Measurements from ENCODE around the gene ANKRD55.
"Not testable (repeated sequence)": the region's sequence is repeated elsewhere in the genome, so short reads cannot be mapped to it uniquely, and the experiment has no call there.

Gene ANKRD55

GRCh38 chr5:56247592-56247991 is 14.5 kb upstream of the ANKRD55 start:
- ChIA-PET POLR2A (no interaction called here), CTCF (no interaction called here)
- DNase-seq (ENCODE audit: extremely low spot score): no peak
- TF ChIP-seq HDGF (IDR thresholded peaks at IDR 0.05; ENCODE audit: borderline replicate concordance): no peak
- TF ChIP-seq LEF1 (IDR thresholded peaks at IDR 0.05; ENCODE audit: borderline replicate concordance): no peak
- TF ChIP-seq SUZ12 (IDR thresholded peaks at IDR 0.05): no peak
- TF ChIP-seq NFRKB (IDR thresholded peaks at IDR 0.05): no peak
- no peak for TF ChIP-seq TARDBP (IDR thresholded peaks at IDR 0.05)
- TF ChIP-seq BHLHE40 (IDR thresholded peaks at IDR 0.05; ENCODE audit: borderline replicate concordance): no peak
- TF ChIP-seq ZNF384 (IDR thresholded peaks at IDR 0.05): no peak
- TF ChIP-seq FOXK2 (IDR thresholded peaks at IDR 0.05): no peak

GRCh38 chr5:56246769-56247168 is 13.6 kb upstream of the ANKRD55 start:
- ChIA-PET POLR2A (no interaction called here), CTCF (no interaction called here)
- no peak for TF ChIP-seq FOXA1 (IDR thresholded peaks at IDR 0.05)
- DNase-seq (ENCODE audit: extremely low spot score): no peak

- TF ChIP-seq FOXM1 (IDR thresholded peaks at IDR 0.05; ENCODE audit: borderline replicate concordance): no peak
- TF ChIP-seq FOXK2 (IDR thresholded peaks at IDR 0.05): no peak
- no peak for TF ChIP-seq HDGF (IDR thresholded peaks at IDR 0.05; ENCODE audit: borderline replicate concordance)
- TF ChIP-seq SP1 (IDR thresholded peaks at IDR 0.05): no peak
- TF ChIP-seq PKNOX1 (IDR thresholded peaks at IDR 0.05): no peak
- no peak for TF ChIP-seq TARDBP (IDR thresholded peaks at IDR 0.05)
- TF ChIP-seq ARNT (IDR thresholded peaks at IDR 0.05): no peak
- ChIA-PET POLR2A (no interaction called here), CTCF (no interaction called here)
- DNase-seq (ENCODE audit: extremely low spot score): no peak
Measured at GRCh38 chr5:56245481-56245880, 12.4 kb upstream of the ANKRD55 start.

GRCh38 chr5:56244627-56245026 is 11.5 kb upstream of the ANKRD55 start:
- TF ChIP-seq SP1 (IDR thresholded peaks at IDR 0.05) (no peak), ARNT (IDR thresholded peaks at IDR 0.05) (no peak), FOXM1 (IDR thresholded peaks at IDR 0.05; ENCODE audit: borderline replicate concordance) (no peak), ELF4 (IDR thresholded peaks at IDR 0.05) (no peak), BHLHE40 (IDR thresholded peaks at IDR 0.05; ENCODE audit: borderline replicate concordance) (no peak), FOXA1 (IDR thresholded peaks at IDR 0.05) (no peak), LEF1 (IDR thresholded peaks at IDR 0.05; ENCODE audit: borderline replicate concordance) (no peak), FOXK2 (IDR thresholded peaks at IDR 0.05) (no peak), L3MBTL2 (conservative IDR thresholded peaks at IDR 0.05) (no peak), NFRKB (IDR thresholded peaks at IDR 0.05) (no peak), ZNF384 (IDR thresholded peaks at IDR 0.05) (no peak), TARDBP (IDR thresholded peaks at IDR 0.05) (no peak), CTBP1 (IDR thresholded peaks at IDR 0.05; ENCODE audit: borderline replicate concordance) (no peak), SUZ12 (IDR thresholded peaks at IDR 0.05) (no peak), HDGF (IDR thresholded peaks at IDR 0.05; ENCODE audit: borderline replicate concordance) (no peak)
- ChIA-PET CTCF (no interaction called here), POLR2A (no interaction called here)
- DNase-seq (ENCODE audit: extremely low spot score): no peak

- CTCF ChIA-PET; POLR2A ChIA-PET; DNase-seq (ENCODE audit: extremely low spot score): not testable (repeated sequence)
Measured at GRCh38 chr5:56242271-56242670, 9.1 kb upstream of the ANKRD55 start.

- DNase-seq (ENCODE audit: extremely low spot score): no peak
- TF ChIP-seq TARDBP (IDR thresholded peaks at IDR 0.05): no peak
- no peak for TF ChIP-seq HDGF (IDR thresholded peaks at IDR 0.05; ENCODE audit: borderline replicate concordance)
- TF ChIP-seq NFRKB (IDR thresholded peaks at IDR 0.05): no peak
- no peak for TF ChIP-seq ELF4 (IDR thresholded peaks at IDR 0.05)
- TF ChIP-seq LEF1 (IDR thresholded peaks at IDR 0.05; ENCODE audit: borderline replicate concordance): no peak
- no peak for TF ChIP-seq SUZ12 (IDR thresholded peaks at IDR 0.05)
- no peak for TF ChIP-seq FOXM1 (IDR thresholded peaks at IDR 0.05; ENCODE audit: borderline replicate concordance)
- TF ChIP-seq L3MBTL2 (conservative IDR thresholded peaks at IDR 0.05): no peak
- TF ChIP-seq FOXA1 (IDR thresholded peaks at IDR 0.05): no peak
- no peak for TF ChIP-seq PKNOX1 (IDR thresholded peaks at IDR 0.05)
- TF ChIP-seq SP1 (IDR thresholded peaks at IDR 0.05): no peak
- TF ChIP-seq FOXK2 (IDR thresholded peaks at IDR 0.05): no peak
- POLR2A ChIA-PET: no interaction called here
- CTCF ChIA-PET: no interaction called here
Measured at GRCh38 chr5:56232538-56232937, 592 bp downstream of the ANKRD55 start.

- POLR2A ChIA-PET: no interaction called here
- CTCF ChIA-PET: no interaction called here
- no peak for DNase-seq (ENCODE audit: extremely low spot score)
- TF ChIP-seq SUZ12 (IDR thresholded peaks at IDR 0.05): no peak
- no peak for TF ChIP-seq PKNOX1 (IDR thresholded peaks at IDR 0.05)
Measured at GRCh38 chr5:56230576-56230975, 2.6 kb downstream of the ANKRD55 start.

- no peak for TF ChIP-seq FOXA1 (IDR thresholded peaks at IDR 0.05)
- no peak for TF ChIP-seq CTBP1 (IDR thresholded peaks at IDR 0.05; ENCODE audit: borderline replicate concordance)
- TF ChIP-seq SP1 (IDR thresholded peaks at IDR 0.05): no peak
- no peak for TF ChIP-seq FOXM1 (IDR thresholded peaks at IDR 0.05; ENCODE audit: borderline replicate concordance)
- TF ChIP-seq SUZ12 (IDR thresholded peaks at IDR 0.05): no peak
- TF ChIP-seq PKNOX1 (IDR thresholded peaks at IDR 0.05): no peak
- TF ChIP-seq ZNF384 (IDR thresholded peaks at IDR 0.05): no peak
- TF ChIP-seq NFRKB (IDR thresholded peaks at IDR 0.05): no peak
- TF ChIP-seq BHLHE40 (IDR thresholded peaks at IDR 0.05; ENCODE audit: borderline replicate concordance): no peak
- TF ChIP-seq L3MBTL2 (conservative IDR thresholded peaks at IDR 0.05): no peak
- TF ChIP-seq TARDBP (IDR thresholded peaks at IDR 0.05): no peak
- TF ChIP-seq ELF4 (IDR thresholded peaks at IDR 0.05): no peak
- TF ChIP-seq FOXK2 (IDR thresholded peaks at IDR 0.05): no peak
- POLR2A ChIA-PET: no interaction called here
- DNase-seq (ENCODE audit: extremely low spot score): no peak
- CTCF ChIA-PET: interaction anchor here (0.6 kb wide), 1 partner anchor 23 kb away, joined by 3 read pairs; no protein-coding TSS in a partner anchor
Measured at GRCh38 chr5:56229111-56229510, 4.0 kb downstream of the ANKRD55 start.

Measured in HEK293T (cell line).